H9 (cell line): ENCODE measurements around the gene TAF13. TPM values are rescaled to one million over a fixed set of nuclear protein-coding genes. Genes with fewer than 3 reads are reported as not detected.
A peak's percentile ranks its signal among the peaks of the same experiment; 100 is the strongest.

Source experiments
- DNase-seq: peaks from one replicate; pipeline ENCODE4 v3.0.0-alpha.2; 2017
- H2AFZ ChIP-seq: one replicate; pipeline ENCODE4 v1.6.1; 2013; ENCODE audit warnings: mild to moderate bottlenecking, low read length, control low read depth, moderate library complexity
- H2AK5ac ChIP-seq: 2 replicates; pipeline ENCODE4 v1.6.1; 2013; ENCODE audit warnings: low read length, control low read depth, mixed read lengths; ENCODE audit not compliant: insufficient read length
- H2BK120ac ChIP-seq: one replicate; pipeline ENCODE4 v1.6.1; 2013; ENCODE audit warnings: low read depth, mild to moderate bottlenecking, low read length, control low read depth, inconsistent platforms; ENCODE audit not compliant: poor library complexity, severe bottlenecking
- H2BK12ac ChIP-seq: 2 replicates; pipeline ENCODE4 v1.6.1; 2013; ENCODE audit warnings: low read length, control low read depth, mixed read lengths, low read depth; ENCODE audit not compliant: insufficient read length
- H2BK15ac ChIP-seq: 2 replicates; pipeline ENCODE4 v1.6.1; 2013; ENCODE audit warnings: low read depth, low read length, control low read depth
- H2BK20ac ChIP-seq: one replicate; pipeline ENCODE4 v1.6.1; 2013; ENCODE audit warnings: low read depth, mild to moderate bottlenecking, low read length, control low read depth, inconsistent platforms; ENCODE audit not compliant: poor library complexity, severe bottlenecking
- H2BK5ac ChIP-seq: 2 replicates; pipeline ENCODE4 v1.6.1; 2013; ENCODE audit warnings: low read length, control low read depth, mixed read lengths; ENCODE audit not compliant: insufficient read length
- H3K14ac ChIP-seq: 2 replicates; pipeline ENCODE4 v1.6.1; 2013; ENCODE audit warnings: low read length, control low read depth; ENCODE audit not compliant: insufficient read depth
- H3K18ac ChIP-seq: 2 replicates; pipeline ENCODE4 v1.6.1; 2013; ENCODE audit warnings: low read depth, mild to moderate bottlenecking, mixed read lengths, low read length, control low read depth; ENCODE audit not compliant: insufficient read length
- H3K23ac ChIP-seq: 2 replicates; pipeline ENCODE4 v1.6.1; 2013; ENCODE audit warnings: low read length, control low read depth, mixed read lengths, low read depth; ENCODE audit not compliant: insufficient read length
- H3K23me2 ChIP-seq: 2 replicates; pipeline ENCODE4 v1.6.1; 2013; ENCODE audit warnings: low read depth, mild to moderate bottlenecking, mixed read lengths, low read length, control low read depth; ENCODE audit not compliant: insufficient read length, poor library complexity, severe bottlenecking
- H3K27ac ChIP-seq: 2 replicates; pipeline ENCODE4 v1.5.1; 2013; ENCODE audit warnings: low read length, control low read depth, mixed read lengths, low read depth; ENCODE audit not compliant: insufficient read length
- H3K27me3 ChIP-seq: 2 replicates; pipeline ENCODE4 v1.6.1; 2013; ENCODE audit warnings: low read length, control low read depth, inconsistent platforms; ENCODE audit not compliant: insufficient read depth
- H3K4ac ChIP-seq: 2 replicates; pipeline ENCODE4 v1.6.1; 2013; ENCODE audit warnings: low read depth, mild to moderate bottlenecking, control low read depth, inconsistent platforms, low read length, moderate library complexity
- H3K4me1 ChIP-seq: 2 replicates; pipeline ENCODE4 v1.6.1; 2013; ENCODE audit warnings: low read length, control low read depth, inconsistent platforms; ENCODE audit not compliant: insufficient read depth
- H3K4me2 ChIP-seq: 2 replicates; pipeline ENCODE4 v1.6.1; 2013; ENCODE audit warnings: low read length, control low read depth, mixed read lengths; ENCODE audit not compliant: insufficient read length, insufficient read depth
- H3K56ac ChIP-seq: 2 replicates; pipeline ENCODE4 v1.6.1; 2013; ENCODE audit warnings: low read depth, mild to moderate bottlenecking, mixed read lengths, low read length, control low read depth; ENCODE audit not compliant: insufficient read length
- H3K79me1 ChIP-seq: 2 replicates; pipeline ENCODE4 v1.6.1; 2013; ENCODE audit warnings: low read depth, mild to moderate bottlenecking, moderate library complexity, low read length, control low read depth, inconsistent platforms; ENCODE audit not compliant: insufficient read depth, poor library complexity, severe bottlenecking
- H3K79me2 ChIP-seq: 2 replicates; pipeline ENCODE4 v1.6.1; 2013; ENCODE audit warnings: low read length, control low read depth, inconsistent platforms; ENCODE audit not compliant: insufficient read depth
- H3K9ac ChIP-seq: 2 replicates; pipeline ENCODE4 v1.6.1; 2013; ENCODE audit warnings: low read length, control low read depth, mixed read lengths; ENCODE audit not compliant: insufficient read length; ENCODE audit errors: extremely low read depth
- H3K9me3 ChIP-seq: one replicate; pipeline ENCODE4 v1.6.1; 2013; ENCODE audit warnings: low read depth, low read length, inconsistent platforms; ENCODE audit not compliant: control insufficient read depth
- H3T11ph ChIP-seq: one replicate; pipeline ENCODE4 v1.6.1; 2013; ENCODE audit warnings: mild to moderate bottlenecking, low read length, control low read depth, inconsistent platforms
- H4K20me1 ChIP-seq: one replicate; pipeline ENCODE4 v1.6.1; 2013; ENCODE audit not compliant: control insufficient read depth, insufficient read length, insufficient read depth
- H4K5ac ChIP-seq: 2 replicates; pipeline ENCODE4 v1.6.1; 2013; ENCODE audit warnings: low read depth, mild to moderate bottlenecking, mixed read lengths, low read length, control low read depth; ENCODE audit not compliant: insufficient read length
- H4K8ac ChIP-seq: replicated peaks from 2 replicates; pipeline ENCODE4 v1.6.1; 2013; ENCODE audit warnings: low read length, control low read depth, mixed read lengths, low read depth; ENCODE audit not compliant: insufficient read length
- H4K91ac ChIP-seq: 2 replicates; pipeline ENCODE4 v1.6.1; 2013; ENCODE audit warnings: low read depth, mild to moderate bottlenecking, moderate library complexity, mixed read lengths, low read length, control low read depth; ENCODE audit not compliant: insufficient read length
- H3K27ac Mint-ChIP-seq, 3 experiments: 2 replicates in 2 of 3; 3 replicates in 1 of 3; pipeline ENCODE4 v1.8.0; 2020 to 2021; ENCODE audit warnings: mixed read lengths in 3 of 3, mild to moderate bottlenecking in 1 of 3, moderate library complexity in 1 of 3
- H3K27me3 Mint-ChIP-seq: 2 replicates; pipeline ENCODE4 v1.8.0; 2021; ENCODE audit warnings: low read depth, mild to moderate bottlenecking, moderate library complexity, mixed read lengths
- H3K36me3 Mint-ChIP-seq, 3 experiments: 2 replicates in 2 of 3; 3 replicates in 1 of 3; pipeline ENCODE4 v1.8.0; 2020 to 2021; ENCODE audit warnings: low read depth in 3 of 3, mixed read lengths in 3 of 3; ENCODE audit not compliant: insufficient read depth in 1 of 3
- H3K4me1 Mint-ChIP-seq, 2 experiments: 2 replicates each; pipeline ENCODE4 v1.8.0; 2020; ENCODE audit warnings: mixed read lengths in 2 of 2
- H3K4me3 Mint-ChIP-seq, 2 experiments: 2 replicates in 1 of 2; 3 replicates in 1 of 2; pipeline ENCODE4 v1.8.0; 2020 to 2021; ENCODE audit warnings: mild to moderate bottlenecking in 2 of 2, mixed read lengths in 2 of 2, moderate library complexity in 1 of 2
- H3K9me3 Mint-ChIP-seq, 2 experiments: 2 replicates in 1 of 2; 3 replicates in 1 of 2; pipeline ENCODE4 v1.8.0; 2020; ENCODE audit warnings: mild to moderate bottlenecking in 2 of 2, mixed read lengths in 2 of 2, moderate library complexity in 1 of 2
- WGBS: extraction: QIAGEN DNeasy Blood & Tissue Kit; methylation state at CpG from one replicate; pipeline ENCODE4 v1.1.7; 2013; ENCODE audit warnings: missing lambda C conversion rate, low lambda C conversion rate, mixed read lengths; ENCODE audit not compliant: insufficient read length; ENCODE audit errors: extremely low coverage; 5-methylcytosine and 5-hydroxymethylcytosine counted together
- total RNA-seq: library from RNA; stranded (reverse); gene quantifications from 2 replicates; pipeline ENCODE4 v1.2.1, GENCODE V29; 2021
- TF ChIP-seq, protein P1 (sequence below): fragments of 200-600 bp; sonication (generic); conservative IDR thresholded peaks from 3 replicates; pipeline ENCODE4 v1.8.0; 2021; ENCODE audit warnings: antibody characterized with exemption, mild to moderate bottlenecking

The TAF13 gene
- total RNA-seq, 1 experiment from 2014 or later, result 50.9 TPM

DNA sequence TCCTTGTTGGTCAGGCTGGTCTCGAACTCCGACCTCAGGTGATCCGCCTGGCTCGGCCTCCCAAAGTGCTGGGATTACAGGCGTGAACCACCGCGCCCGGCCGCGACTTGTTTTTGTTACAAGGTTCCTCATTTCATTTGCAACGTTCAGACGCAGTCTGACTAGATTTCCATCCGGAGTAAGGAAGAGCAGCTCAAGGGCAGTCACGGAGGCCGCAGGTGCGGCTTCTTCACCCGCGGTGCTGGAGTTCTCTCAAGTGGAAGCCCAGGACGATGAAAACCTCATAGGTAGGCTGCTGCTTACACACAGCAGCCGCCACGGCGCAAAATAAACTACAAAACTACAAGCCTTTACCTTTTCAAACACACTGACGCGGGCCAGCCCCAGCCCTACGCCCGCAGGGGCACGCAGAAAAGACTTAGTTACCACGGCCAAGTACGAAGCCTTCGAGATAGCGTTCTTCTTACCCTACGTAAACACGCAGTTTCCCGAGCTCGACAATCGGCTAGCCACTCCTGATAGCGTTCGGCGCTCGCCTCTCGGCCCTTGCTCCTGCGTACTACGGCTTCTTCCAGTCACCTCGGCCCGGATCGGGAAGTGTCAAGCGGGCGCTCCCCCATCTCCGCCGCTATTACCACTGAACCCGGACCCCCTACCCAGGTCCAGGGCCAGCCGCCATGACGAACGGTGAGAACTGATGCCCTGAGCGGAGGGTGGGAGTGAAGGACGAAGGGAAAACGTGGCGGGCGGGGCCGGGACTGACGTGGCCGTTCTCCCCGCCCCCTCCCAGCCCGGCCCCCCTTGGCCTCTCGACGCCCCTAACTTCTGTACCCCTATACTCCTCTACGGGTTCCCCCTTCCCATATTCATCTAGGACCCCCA, 14.6 kb upstream of the TAF13 start, which contains the start of gene TMEM167B:
TSS of gene TMEM167B (plus strand) at position 569 of the 882 bp plus-strand sequence. CDS start at position 678, 109 bp downstream.
- no peak within 1 kb of the TSS for H3K4ac ChIP-seq
- peak within 1 kb of the TSS; percentile 84 for H2AFZ ChIP-seq
- no peaks in the 10 kb centered on the region for H3K79me1 ChIP-seq
- no peak within 1 kb of the TSS for H3K14ac ChIP-seq
- no peaks in the 10 kb centered on the region for H3K27me3 ChIP-seq
- 0 out of 2 replicates have a peak, but pooled peaks cover 2% of the 10 kb centered on the region for H3K79me2 ChIP-seq
- Mint-ChIP-seq H3K9me3 (no peaks in the 10 kb centered on the region; a peak in 1 of 5 replicates), H3K4me3 (peak within 1 kb of the TSS; percentile 91 to 92), H3K4me1 (peaks cover 20 to 24% of the 10 kb centered on the region in 2 experiments), H3K27me3 (no peaks in the 10 kb centered on the region; the same call in 1 of the 2 replicates), H3K27ac (peak within 1 kb of the TSS; percentile 94 to 97 (median 96)), H3K36me3 (peaks cover 0 to 17% (median 13%) of the 10 kb centered on the region in 3 experiments; a peak in 5 of 7 replicates)
- no peaks in the 10 kb centered on the region for H4K20me1 ChIP-seq
- H4K91ac ChIP-seq, result no peak within 1 kb of the TSS
- H2AK5ac ChIP-seq, result no peak within 1 kb of the TSS
- WGBS, result no CpG with 5 or more reads among the region's 67 CpGs
- no peak within 1 kb of the TSS for H3K56ac ChIP-seq
- H3K27ac ChIP-seq, result peak within 1 kb of the TSS; percentile 1
- H3K9me3 ChIP-seq, result no peaks in the 10 kb centered on the region
- H2BK12ac ChIP-seq, result no peak within 1 kb of the TSS
- H3K23ac ChIP-seq, result no peak within 1 kb of the TSS
- H3K23me2 ChIP-seq, result peaks cover 6% of the 10 kb centered on the region
- H4K5ac ChIP-seq, result no peak within 1 kb of the TSS
- H2BK15ac ChIP-seq, result no peak within 1 kb of the TSS
- peak; percentile 95 for DNase-seq
- peak within 1 kb of the TSS; percentile 82 for H3K9ac ChIP-seq
- no peak within 1 kb of the TSS for H2BK120ac ChIP-seq
- TF ChIP-seq, protein P1, sequence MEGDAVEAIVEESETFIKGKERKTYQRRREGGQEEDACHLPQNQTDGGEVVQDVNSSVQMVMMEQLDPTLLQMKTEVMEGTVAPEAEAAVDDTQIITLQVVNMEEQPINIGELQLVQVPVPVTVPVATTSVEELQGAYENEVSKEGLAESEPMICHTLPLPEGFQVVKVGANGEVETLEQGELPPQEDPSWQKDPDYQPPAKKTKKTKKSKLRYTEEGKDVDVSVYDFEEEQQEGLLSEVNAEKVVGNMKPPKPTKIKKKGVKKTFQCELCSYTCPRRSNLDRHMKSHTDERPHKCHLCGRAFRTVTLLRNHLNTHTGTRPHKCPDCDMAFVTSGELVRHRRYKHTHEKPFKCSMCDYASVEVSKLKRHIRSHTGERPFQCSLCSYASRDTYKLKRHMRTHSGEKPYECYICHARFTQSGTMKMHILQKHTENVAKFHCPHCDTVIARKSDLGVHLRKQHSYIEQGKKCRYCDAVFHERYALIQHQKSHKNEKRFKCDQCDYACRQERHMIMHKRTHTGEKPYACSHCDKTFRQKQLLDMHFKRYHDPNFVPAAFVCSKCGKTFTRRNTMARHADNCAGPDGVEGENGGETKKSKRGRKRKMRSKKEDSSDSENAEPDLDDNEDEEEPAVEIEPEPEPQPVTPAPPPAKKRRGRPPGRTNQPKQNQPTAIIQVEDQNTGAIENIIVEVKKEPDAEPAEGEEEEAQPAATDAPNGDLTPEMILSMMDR, result no peak
- no peak within 1 kb of the TSS for H4K8ac ChIP-seq
- no peak within 1 kb of the TSS for H3T11ph ChIP-seq
- H2BK20ac ChIP-seq, result no peak within 1 kb of the TSS
- no peak within 1 kb of the TSS for H3K18ac ChIP-seq
- no peak within 1 kb of the TSS for H2BK5ac ChIP-seq
- H3K4me1 ChIP-seq, result no peaks in the 10 kb centered on the region
- H3K4me2 ChIP-seq, result peak within 1 kb of the TSS; percentile 42
